Right hindlimb (tissue), 1 donor: ENCODE results near the gene ANKRD30B.
"Not testable (repeated sequence)": the region's sequence is repeated elsewhere in the genome, so short reads cannot be mapped to it uniquely, and the experiment has no call there.

Experiments used
- DNase-seq: peaks from one replicate; pipeline ENCODE4 v3.0.0-alpha.2; 2018

The ANKRD30B gene

GRCh38 chr18:14851533-14851932, 103.6 kb downstream of the ANKRD30B start:
- DNase-seq: not testable (repeated sequence)

- not testable (repeated sequence) for DNase-seq
Observed at GRCh38 chr18:14855634-14856033, 107.7 kb downstream of the ANKRD30B start.

- not testable (repeated sequence) for DNase-seq
Observed at GRCh38 chr18:14856256-14856655, 108.3 kb downstream of the ANKRD30B start.

- DNase-seq: not testable (repeated sequence)
Observed at GRCh38 chr18:14858514-14858913, 110.5 kb downstream of the ANKRD30B start.

GRCh38 chr18:14859995-14860394, 112.0 kb downstream of the ANKRD30B start:
- DNase-seq: not testable (repeated sequence)

- DNase-seq: not testable (repeated sequence)
Observed at GRCh38 chr18:14866426-14866825, 118.5 kb downstream of the ANKRD30B start.

- DNase-seq: not testable (repeated sequence)
Observed at GRCh38 chr18:14867988-14868387, 120.0 kb downstream of the ANKRD30B start.

GRCh38 chr18:14868825-14869224, 120.9 kb downstream of the ANKRD30B start:
- not testable (repeated sequence) for DNase-seq

- DNase-seq: not testable (repeated sequence)
Observed at GRCh38 chr18:14878826-14879225, 130.9 kb downstream of the ANKRD30B start.

GRCh38 chr18:14900435-14900834, 152.5 kb downstream of the ANKRD30B start:
- no peak for DNase-seq
